HG02885 (cell line): ENCODE results near the gene TBX10.
"Not testable (repeated sequence)": the region's sequence is repeated elsewhere in the genome, so short reads cannot be mapped to it uniquely, and the experiment has no call there.

Experiments
- ATAC-seq: cut with Tn5 transposase; IDR thresholded peaks from one replicate; pipeline ENCODE4 v1.9.1; 2021; ENCODE audit warnings: mild to moderate bottlenecking; ENCODE audit not compliant: unreplicated experiment, poor library complexity

Gene TBX10

DNA sequence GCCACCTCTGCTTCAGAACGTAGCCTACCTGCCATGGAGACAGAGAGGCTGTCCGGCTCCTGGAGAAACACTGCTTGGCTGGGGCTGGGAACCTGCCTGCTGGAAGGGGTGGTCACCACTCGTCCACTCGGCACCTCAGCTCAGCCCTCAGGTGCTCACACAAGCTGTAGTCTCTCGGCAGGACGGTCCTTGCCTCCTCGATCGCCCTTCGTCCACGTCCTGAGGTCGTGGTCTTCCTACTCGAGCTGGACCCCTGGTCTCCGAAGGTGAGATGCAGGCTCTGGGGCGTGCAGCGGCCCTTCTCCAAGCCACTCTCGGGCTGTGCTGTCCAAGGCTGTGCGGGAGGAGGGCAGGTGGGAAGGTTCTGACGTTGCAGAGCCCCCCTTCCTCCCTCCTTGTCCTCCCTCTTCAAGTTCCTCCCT, at the start of gene TBX10:
TSS of gene TBX10 (minus strand) at position 326 of the 422 bp plus-strand sequence. CDS start at position 35, 291 bp downstream.
- no peak for ATAC-seq

DNA sequence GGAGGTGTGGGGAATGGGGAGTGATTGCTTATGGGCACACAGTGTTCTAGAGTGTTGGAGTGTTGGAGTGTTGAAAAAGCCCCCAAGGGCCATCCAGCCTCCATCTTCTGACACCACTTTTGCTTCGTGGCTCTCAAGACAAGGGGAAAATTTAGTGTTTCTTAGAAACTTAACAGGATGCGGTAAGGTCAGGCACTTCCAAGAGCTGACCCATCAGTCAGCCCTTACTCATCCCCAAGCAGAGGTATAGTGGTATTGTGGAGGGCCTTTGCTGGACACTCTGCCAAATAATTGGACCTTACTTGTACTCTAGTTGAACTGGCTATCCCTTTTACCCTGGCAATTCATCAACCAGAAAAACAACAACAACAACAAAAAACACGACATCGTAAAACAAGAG, 49.6 kb upstream of the TBX10 start:
- ATAC-seq = no peak

DNA sequence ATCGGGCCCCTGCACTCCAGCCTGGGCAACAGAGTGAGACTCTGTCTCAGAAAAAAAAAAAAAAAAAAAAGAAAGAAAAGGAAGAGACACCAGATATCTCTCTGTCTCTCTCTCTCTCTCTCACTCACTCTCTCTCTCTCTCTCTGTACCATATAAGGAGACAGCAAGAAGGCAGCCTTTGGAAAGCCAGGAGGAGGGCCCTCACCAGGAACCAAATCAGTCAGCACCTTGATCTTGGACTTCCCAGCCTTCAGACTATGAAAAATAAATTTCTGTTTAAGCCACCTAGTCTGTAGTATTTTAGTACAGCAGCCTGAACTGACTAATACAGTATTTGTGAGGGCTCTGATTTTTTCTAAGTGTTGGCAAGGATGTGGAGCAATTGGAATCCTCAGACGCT, 48.4 kb upstream of the TBX10 start:
- ATAC-seq = no peak

DNA sequence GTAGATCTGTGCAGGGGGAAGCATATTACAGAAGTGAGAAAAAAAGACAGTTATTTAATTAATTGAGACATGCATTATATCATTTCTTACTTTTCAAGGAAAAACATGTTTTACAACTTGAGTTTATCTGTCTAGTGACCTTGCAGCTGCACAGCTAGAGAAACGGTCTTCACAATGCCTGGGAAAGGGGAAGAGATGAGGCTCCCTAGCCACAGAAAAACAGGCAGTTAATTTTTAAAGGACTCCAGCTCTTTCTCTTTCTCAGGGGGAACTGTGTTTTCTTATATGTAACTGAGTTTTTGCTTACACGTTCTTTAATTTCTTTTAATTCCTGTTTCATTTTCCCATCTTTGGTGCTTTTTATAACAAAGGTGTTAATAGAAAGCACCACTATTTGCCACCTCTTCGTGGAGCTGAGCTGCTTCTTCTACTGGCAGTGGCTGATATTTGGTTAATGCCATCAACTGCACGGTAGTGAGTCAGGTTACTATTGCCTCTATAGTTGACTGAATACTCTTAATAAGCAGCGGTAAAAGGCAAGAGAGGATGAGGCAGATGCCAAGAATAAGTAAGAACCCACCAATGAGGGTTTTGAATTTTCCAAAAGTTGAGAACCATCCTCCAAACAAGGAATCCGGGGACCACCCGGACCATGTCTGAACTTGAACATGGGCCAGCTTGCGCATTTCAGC, 46.2 kb upstream of the TBX10 start:
- ATAC-seq = not testable (repeated sequence)

DNA sequence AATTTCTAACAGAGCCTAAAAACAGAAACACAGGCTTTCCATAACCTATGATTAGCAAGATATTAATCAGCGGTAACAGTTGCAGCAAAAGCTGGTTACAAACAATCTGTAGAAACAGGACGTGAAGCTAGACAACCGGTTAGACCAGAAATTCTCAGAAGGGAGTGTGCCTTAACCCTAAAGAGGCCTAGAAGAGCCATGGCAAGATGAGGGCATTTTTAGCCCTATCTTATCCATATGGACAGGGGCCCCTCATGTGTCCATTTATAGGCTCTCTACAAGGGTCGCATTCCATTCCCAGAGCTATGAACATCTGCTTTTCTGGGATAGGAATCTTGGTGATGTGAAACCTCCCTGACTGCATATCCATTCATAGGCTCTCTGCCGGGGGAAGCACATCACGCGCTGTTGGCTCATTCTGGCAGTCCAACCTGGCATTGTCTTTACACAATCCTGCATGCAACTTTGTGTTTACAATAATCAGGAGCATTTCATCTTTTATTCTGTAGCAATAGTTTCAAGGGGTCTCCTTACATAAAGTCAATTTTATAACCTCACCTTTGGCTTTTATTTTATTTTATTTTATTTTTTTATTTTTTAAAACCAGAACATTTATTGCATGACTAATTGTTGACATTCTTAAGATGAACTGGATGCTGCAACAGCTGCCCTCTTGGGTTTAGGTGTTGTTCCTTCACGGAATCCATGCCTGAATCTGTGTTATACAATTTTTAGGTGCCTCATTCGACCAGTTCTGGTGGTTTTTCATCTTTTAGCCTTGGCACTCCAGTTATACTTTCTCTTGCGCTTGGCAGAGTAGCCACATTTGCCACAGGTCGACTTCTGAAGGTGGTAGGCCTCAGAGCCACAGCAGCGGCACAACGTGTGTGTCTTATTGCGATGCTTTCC, 42.8 kb upstream of the TBX10 start:
- ATAC-seq = not testable (repeated sequence)

DNA sequence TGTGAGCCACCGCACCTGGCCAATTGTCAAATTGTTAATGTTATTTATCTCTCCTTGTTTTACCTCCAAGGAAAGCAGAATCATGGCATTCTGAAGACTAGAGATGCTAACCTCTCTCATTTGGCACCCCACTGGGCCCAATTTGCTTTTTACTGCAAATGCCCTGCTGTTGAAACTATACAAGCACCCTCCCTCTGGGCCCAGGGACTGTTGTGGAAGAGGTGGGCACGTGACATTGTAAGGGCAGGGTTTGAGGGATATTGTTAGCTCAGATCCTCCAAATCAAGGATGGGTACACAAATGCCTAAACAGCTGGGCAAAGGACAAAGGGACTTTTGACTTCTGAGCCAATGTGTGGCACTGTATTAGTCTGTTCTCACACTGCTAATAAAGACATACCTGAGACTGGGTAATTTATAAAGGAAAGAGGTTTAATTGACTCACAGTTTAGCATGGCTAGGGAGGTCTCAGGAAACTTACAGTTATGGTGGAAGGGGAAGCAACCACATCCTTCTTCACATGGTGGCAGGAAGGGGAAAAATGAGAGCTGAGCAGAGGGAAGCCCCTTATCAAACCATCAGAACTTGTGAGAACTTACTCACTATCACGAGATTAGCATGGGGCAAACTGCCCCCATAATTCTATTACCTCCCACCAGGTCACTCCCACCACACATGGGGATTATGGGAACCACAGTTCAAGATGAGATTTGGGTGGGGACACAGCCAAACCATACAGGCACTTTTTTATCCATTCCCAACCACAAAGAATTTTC, 41.3 kb upstream of the TBX10 start:
- ATAC-seq = no peak

DNA sequence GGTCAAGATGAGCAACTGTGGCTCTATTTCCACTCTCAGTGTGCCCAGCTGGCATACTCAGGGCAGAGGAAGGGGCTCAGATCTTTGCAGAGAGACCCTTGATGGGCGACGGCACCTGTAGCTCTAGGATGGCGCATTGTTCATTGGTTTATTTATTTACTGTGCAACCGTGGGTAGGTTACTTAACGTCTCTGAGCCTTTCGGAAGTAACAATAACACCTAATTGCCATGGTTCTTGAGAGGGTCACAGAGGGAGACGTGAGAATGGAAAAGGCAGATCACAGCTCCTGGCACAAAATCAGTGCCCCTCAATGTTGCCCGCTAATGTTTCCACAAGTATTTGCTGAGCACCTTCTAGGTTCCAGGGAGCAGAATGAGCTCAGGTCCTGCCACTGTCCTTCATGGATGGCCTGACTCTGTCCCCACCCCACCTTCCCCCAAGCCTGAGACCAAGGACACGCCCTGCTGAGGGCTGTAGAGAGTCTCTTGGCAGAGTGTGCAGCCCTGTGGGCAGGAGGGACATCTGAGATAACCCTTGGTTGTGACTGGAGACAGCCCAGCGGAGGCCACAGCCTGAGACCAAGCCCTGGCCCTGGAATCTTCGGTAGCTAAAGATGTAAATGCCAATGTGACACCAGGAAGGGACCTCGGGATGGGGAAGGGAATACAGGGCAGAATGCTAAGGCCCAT, 35.6 kb upstream of the TBX10 start:
- no peak for ATAC-seq

DNA sequence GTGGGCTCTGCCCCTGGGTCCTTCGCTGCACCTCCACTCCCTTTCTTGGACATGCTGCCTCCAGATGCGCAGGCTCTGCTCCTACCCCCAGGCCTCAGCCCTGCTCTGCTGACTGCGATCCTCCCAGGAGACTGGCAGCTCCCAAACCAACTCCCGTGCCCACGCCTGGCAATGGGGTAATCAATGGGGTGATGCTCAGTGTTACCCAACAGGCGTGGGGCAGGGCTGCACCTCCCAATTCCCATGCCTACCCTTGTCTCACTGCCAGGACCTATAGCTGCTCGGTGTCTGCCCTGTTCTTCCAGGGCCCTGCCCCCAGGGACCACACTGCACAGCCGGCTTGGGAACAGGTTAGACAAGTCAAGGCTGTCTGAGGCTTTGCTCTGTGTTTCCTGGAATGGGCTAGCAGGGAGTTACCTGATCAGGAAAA, 34.9 kb upstream of the TBX10 start, which contains the start of gene ALDH3B2:
TSS of gene ALDH3B2 (minus strand) at position 182 of the 430 bp plus-strand sequence. CDS start 7,688 bp downstream, outside the sequence.
- no peak for ATAC-seq

DNA sequence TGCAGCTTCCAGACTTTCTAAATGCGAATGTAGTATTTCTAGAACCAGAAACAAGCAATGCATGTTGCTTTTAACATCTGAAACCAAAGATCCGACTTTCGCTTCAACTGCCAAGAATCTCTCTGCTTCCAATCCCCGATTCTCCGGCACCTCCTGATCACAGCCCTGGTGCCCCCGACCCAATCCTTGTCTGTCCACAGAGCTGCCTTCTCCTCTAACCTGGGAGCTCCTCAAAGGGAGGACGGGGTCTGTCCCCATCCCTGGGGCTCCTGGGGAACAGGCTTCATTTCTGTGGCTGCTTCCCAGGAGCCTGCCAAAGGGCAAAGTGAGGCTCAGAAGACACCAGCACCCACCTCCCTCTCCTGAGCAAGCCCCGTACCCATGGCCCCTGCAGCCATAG, 34.3 kb upstream of the TBX10 start:
- no peak for ATAC-seq

DNA sequence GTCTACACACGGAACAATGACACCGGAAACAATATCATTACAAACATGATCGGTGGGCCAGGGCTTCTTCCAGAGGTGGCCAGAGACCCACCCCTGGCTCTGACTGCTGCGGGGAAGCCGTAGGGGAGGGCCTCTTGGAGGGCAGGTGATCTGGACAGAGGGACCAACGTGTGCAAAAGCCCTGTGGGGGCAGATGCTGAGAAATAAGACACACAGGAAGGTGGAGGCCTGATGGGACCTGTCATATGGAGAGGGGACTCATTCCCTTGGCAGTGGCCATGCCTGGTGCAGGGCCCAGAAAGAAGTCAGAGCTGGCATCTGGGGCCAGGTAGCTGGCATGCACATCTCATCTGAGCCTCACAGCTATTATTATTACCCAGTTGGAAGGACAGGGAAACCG, 33.8 kb upstream of the TBX10 start:
- no peak for ATAC-seq

DNA sequence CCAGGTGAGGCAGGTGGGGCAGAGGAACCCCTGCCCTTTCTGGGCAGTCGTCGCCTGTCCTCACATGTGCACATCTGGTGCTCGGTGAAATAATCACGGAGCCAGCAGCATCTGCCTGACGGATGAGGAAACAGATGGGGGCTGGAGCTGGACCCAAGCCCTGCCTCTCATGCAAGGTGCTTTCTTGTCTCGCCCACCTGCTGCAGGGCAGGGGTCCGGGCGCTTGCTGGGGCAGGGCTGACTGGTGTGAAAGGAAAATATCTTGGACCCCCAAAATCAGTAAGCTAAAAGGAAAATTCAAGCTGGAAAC, 31.6 kb upstream of the TBX10 start:
- ATAC-seq = no peak

DNA sequence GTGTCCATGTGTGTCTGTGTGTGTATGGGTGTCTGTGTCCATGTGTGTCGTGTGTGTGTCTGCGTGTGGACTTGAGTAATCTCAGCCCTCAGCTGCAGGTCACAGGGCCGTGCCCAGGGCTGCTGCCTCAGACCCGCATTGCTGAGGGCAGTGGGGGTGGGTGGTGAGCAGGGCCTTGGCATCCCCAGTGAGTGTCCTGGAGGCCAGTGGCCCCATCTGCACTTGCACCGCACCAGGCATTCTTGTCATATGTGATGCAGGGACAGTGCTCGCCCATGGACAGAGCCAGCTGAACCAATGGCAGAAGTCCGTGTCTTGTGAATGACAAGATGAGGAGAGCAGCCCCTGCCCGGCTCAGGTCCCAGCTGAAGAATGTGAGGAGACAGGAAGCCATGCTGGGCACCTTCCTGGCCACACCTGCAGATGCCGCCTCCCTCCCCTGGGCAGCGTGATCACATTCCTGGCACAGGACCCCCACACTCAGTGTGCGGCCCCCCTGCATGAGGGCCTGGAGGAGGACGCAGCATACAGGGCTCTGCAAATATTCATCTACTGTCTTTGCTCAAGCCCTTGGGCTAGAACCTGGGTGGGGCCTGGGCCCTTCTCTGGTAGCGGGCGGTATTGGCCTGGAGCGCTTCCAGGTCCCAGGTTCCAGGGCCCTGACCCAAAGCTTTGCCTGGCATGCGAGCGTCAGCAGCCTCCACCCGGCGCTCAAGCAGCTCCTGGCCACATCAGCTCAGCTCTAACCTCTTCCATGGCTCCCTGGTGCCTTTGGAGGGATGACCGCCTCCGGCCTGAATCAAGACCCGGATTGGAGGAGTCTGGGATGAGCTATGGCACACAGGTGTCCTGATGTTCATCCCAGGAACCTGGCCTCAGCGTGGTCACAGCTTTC, 31.0 kb upstream of the TBX10 start:
- ATAC-seq = no peak

DNA sequence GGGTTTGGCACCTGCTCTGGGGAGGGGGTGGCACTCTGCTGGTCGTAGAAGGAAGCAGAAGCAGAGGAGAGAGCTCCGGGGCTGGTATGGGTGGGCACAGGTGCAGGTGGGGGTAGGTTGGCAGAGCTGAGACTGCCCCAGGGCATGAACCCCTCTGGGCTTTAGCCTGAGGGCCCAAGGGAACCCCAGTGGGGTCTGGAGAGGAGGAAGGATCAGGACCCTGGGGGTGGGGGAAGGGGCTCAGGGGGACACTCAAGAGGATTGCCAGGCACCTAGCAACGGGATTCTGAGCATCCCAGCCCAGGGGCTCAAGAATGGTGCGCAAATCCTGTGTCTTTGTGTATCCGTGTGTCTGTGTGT, 28.6 kb upstream of the TBX10 start:
- ATAC-seq = no peak

DNA sequence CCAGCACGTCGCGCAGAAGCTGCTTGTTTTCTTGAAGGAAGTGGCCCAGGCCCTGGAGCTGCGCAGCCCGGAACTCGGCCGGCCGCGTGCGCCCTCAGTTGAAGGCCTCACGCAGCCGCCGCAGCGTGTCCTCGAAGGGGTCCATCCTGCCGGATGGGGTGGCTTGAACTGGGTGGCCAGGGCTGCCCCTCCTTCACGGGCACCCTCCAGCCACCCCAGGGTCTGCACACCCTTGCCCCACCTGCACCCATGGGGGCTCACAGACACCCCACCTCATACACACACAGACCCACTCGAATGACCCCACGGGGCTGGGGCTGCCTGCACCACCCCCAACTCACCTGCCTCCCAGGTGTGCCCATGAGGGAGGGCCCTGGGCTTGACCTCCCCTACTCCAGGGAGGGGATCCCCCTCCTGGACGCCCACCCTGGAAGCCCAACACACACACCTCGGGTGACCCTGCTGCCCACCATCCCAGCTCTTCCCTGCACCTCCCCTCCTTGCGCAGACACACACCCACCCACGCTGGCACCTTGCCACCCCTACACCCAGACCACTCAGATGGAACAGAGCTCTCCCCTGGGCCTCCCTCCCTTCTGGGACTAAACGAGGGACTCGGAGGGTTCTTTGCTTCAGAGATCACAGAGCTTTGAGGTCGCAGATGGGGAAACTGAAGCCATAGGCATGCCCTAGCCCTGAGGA, 28.1 kb upstream of the TBX10 start:
- no peak for ATAC-seq

DNA sequence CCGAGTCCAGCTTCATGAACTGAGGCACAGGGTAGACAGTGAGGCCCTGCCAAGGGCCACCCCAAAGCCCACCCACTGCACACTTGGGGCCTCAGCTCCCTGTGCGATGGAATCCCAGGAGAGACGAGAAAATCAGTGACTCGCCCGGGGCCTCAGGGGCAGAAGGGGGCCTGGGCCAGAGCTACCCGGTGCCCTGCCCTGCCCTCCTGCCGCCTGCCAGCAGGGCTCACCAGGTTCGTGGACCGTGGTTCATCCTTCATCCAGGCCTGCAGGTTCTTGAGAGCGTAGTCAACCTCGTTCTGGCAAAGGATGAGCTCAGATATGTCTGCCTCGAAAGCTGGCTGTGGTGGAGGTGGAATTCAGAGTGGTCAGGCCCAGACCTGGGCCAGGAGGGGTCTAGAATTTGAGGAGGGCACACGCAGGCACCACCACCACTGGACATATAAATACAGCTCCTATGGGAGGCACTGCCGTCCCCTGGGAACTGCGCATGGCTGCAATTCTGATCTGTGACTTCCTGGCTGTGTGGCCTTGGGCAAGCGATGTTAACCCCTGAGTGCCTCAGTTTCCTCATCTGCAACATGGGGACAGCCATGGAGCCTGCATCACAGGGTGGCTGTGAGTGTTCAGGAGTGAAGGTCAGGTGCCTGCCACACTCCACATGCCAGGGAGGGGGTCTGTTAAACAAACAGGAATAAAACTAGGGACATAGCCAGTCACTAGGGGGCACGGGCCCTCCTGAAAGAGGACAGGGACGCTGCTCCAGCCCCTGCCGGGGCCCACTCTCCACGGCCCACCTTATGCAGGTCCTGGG, 27.3 kb upstream of the TBX10 start:
- ATAC-seq = no peak

DNA sequence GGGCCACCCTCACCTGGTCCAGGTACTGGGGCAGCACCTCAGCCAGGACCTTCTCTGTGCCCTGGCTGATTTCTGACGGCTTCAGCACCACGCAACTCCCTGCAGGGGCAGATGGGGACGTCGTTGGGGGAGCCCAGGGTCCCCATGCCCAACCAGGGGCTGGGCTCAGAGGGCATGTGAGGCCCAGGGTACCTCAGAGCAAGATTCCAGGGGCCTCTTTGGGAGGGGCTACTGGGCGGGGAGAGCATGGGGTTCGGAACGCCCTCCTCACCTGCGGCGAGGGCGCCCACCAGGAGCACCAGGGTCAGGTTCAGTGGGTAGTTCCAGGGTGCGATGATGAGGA, 26.7 kb upstream of the TBX10 start:
- ATAC-seq = no peak

DNA sequence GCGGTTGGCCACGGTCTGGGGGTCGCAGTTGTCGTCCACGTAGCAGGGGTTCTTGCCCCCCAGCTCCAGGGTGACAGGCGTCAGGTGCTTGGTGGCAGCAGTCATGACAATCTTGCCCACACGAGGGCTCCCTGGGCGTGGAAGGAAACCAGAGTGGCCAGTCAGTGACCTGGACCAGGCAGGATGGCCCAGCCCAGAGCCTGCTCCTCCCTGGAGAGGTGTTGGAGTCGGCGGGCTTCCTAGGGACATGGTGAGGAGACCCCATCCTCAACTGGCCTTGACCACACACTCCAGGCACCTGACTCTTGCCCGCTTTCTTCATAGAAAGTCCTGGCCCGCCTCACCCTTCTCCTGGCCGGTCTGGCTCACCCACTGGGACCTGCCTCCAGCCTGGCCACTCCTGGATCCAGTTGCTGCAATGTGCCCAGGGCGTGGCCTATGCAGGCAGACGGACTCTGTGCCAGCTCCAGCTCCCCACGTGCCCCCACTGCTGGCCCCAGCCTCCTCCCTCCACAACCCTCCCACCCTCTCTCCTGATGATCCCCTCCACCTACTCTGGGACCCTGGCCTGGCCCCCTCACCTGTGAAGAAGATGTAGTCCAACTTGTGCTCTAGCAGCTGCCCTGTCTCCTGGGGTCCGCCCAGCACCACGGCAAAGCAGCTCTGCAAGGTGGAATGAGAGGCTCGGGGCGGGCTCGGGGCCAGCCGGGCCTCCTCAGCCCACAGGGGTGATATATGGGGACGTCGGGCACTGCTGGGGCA, 26.2 kb upstream of the TBX10 start:
- ATAC-seq = no peak
